NCI-H1417 treated with DMSO at 0.1 percent for 48 hours (cell line): ENCODE measurements around the gene DNAJA2.
"Not testable (repeated sequence)": the region's sequence is repeated elsewhere in the genome, so short reads cannot be mapped to it uniquely, and the experiment has no call there.

ENCODE experiments used
- DNase-seq: peaks from one replicate; lab custom pipeline; 2025; lab: John Stamatoyannopoulos, UW

DNAJA2 gene

DNA sequence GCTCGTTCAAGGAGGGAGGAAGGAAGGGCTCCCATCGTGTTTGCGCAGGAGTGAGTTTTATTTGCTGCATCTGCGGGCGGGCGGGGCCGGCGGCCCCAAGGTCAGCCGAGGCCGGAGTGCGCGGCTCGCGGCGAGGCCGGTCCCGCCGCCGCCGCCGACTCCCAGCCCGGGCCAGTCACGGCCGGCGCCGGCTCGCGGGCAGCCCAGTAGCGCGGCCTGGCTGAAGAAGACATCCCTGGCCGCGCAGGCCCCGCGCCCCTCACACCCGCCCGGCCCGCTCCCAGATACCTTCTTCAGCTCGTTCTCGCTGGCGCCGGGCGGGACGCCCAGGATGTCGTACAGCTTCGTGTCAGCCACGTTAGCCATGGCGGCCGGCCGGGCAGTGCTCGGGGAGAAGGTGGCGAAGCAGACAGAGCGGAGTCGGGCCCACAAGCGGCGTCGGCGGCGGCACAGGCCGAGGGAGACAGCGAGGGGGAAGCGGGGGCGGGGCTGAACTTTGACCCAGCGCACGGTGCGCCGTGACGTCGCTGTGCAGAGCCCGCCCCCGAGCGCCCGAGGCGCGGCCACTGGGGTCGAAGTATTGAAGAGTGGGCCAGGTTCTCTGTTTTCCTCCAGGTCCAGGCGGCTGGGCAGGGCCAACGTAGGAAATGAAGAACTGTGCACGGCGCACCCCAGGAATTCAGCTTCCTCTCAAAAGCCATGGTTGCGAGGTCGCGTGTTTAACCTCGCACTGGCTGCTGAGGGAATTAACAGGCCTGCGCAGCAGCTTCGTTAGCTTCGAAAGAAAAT, at the start of gene DNAJA2:
Gene DNAJA2, minus strand, starts transcription at position 468 of the 789 bp plus-strand sequence. Its CDS starts 102 bp downstream, at position 366.
- DNase-seq, result peak; percentile 63

DNA sequence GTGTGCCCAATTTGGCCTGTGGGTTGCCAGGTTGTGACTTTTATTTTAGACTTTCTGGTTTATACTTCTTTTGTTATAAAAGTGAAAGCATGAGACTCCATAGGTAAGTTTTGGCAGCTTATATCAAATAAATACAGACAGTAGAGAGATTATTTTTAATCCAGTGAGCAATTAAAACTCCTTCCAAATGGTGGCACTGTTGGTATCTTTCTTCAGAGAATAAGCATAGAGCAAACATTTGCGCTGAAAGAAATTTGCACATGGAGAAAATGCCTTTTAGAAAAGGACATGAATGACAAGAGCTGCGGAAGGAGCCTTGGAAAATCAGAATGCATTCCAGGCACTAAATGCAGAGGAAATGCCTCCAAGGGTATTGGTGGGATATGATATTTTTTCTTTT, 46.1 kb upstream of the DNAJA2 start:
- DNase-seq, result no peak

DNA sequence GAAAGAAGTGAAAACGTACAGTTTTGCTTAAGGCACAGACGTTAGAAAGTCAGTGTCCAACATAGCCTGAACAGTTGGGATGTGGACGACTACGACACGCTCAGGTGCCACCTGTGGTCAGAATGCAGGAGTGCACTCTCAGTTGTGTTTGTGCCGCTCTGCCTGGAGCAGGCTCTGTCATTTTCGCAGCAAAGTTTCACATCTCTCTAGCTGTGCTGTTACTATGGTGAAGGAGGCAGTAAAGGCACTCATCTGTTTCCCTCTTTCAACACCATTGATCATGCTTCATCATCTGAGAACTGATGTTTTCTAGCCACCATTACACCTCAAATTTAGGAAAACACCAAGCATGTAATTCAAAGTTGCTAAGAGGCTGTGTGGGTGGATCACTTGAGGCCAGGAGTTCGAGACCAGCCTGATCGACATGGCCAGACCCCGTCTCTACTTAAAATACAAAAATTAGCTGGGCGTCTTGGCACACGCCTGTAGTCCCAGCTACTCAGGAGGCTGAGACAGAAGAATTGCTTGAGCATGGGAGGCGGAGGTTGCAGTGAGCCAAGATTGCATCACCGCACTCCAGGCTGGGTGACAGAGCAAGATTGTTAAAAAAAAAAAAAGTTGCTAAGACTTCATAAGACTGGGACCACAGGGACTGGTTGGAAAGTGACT, 44.9 kb upstream of the DNAJA2 start:
- DNase-seq, result no peak

DNA sequence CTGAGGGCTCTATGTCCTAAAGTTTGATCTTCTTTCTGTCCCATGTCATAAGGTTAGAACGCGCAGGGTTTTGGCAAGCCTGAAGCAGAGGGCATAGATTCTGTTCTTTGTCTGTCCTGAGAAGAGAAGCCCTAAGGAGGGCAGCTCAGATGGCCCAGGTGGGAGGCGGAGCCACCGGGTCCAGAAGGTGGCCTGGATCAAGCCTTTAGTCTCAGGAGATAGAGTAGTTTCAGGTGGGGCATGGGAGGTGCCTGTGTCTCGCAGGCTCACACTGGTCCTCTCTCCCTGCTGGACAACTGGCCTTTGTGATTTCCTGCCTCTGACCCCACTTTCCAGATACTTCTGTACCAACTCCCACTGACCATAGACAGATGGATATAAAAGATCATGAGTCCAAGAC, 44.2 kb upstream of the DNAJA2 start:
- no peak for DNase-seq

DNA sequence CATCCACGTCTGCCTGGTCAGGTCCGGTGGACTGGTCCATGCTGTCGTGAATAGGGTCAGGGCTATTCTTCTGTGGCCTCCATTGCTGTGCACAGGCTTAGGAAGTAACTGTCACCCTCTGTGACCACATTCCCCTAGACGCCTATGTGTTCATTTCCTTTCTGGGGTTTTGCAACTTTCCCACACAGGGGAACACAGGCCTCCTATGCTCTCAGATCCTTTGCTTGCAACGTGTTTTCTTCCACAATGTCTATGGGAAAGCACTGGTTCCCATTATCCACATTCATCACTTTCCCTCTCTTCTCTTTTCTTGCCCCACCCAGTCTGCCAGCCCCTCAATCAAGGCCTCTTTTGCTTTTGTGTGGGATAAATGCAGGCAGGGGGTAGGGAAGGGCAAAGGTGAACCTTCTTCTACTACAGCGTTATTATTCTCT, 43.2 kb upstream of the DNAJA2 start:
- no peak for DNase-seq

DNA sequence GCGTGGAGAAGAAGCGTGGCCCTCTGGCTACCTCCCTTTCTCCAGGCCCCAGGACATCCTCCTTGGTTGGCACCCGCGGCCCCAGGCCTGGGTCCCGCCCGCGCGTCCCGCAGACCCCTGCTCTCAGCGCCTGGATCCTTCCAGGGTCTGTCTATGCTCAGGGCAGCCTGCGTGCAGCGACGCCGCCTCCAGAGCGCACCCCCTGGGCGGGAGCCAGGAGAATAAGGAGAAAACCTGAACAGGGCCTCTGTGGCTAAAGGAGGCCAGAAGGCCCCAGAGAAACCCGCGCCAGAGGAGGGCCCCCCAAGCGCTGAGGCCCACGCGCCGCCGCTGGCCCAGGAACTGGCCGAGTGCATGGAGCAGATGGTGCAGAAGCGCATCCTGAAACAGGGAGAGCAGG, 40.4 kb upstream of the DNAJA2 start:
- DNase-seq, result no peak

DNA sequence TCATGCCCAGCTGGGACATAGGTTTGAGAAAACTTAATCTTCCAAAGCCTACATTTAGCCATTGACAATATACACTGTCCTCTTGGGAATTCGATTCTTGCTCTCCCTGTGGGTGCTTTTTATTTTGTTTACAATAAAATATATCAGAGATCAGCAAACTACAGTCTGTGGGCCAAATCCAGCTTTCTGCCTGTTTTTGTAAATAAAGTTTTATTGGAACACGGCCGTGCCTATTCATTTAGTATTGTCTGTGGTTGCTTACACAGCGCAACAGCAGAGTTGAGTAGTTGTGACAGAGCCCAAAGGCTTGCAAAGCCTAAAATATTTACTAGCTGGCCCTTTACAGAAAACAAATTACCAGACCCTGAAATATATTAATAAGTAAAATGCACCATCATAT, 39.7 kb upstream of the DNAJA2 start:
- DNase-seq, result no peak

DNA sequence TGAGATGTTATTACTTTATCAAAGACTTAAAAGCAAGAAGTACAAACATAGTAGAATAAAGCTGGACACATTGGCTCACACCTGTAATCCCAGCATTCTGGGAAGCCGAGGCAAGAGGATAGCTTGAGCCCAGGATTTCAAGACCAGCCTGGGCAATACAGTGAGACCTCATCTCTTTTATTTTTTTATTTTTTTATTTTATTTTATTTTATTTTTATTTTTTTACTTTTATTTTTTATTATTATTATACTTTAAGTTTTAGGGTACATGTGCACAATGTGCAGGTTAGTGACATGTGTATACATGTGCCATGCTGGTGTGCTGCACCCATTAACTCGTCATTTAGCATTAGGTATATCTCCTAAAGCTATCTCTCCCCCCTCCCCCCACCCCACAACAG, 37.3 kb upstream of the DNAJA2 start:
- DNase-seq, result not testable (repeated sequence)

DNA sequence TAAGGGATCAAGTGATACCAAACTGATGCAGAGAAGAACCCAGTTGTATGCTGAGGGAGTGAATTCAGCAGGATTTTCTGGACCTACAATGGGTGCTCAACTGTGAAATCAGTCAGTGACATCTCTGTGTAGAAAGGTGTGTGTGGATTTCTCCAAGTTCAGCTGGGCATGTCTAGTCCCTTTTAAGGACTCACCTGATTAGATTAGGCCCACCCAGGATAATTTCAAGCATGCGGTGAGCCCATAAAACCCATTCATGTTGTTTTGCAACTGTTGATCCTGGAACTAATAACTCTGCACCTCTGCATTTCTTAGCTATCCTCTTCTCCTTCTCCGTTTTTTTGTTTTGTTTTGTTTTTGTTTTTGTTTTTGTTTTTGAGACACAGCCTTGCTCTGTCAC, 35.1 kb upstream of the DNAJA2 start:
- DNase-seq, result no peak

DNA sequence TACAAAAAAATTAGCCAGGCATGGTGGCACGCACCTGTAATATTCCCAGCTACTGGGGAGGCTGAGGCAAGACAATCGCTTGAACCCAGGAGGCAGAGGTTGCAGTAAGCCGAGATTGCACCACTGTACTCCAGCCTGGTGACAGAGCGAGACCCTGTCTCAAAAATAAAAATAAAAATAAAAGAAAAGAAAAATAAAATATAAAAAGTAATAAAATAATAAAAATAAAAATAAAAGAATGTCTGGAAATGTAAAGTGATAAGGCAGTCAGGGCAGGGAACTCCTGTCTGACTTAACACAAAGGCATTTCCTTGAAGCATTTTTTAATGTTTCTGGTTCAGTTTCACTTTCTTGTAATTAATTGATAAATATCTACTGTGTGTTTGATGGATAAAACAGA, 34.7 kb upstream of the DNAJA2 start:
- no peak for DNase-seq

DNA sequence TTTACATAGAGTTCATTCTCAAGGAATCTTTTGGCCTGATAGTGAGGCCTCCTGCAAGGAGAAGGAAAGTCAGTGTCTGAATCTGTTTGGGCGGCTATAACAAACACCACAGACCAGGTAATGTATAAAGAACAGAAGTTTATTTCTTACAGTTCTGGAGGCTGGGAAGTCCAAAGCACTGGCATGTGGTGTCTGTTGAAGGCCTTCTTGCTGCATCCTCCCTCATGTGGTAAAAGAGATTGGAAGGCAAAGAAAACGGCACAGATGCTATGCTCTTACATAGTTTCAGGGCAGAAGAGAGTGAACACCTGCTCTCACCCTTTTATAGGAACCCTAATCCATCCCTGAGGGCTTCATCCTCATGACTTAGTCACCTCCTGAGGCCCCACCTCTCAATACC, 31.2 kb upstream of the DNAJA2 start:
- no peak for DNase-seq

DNA sequence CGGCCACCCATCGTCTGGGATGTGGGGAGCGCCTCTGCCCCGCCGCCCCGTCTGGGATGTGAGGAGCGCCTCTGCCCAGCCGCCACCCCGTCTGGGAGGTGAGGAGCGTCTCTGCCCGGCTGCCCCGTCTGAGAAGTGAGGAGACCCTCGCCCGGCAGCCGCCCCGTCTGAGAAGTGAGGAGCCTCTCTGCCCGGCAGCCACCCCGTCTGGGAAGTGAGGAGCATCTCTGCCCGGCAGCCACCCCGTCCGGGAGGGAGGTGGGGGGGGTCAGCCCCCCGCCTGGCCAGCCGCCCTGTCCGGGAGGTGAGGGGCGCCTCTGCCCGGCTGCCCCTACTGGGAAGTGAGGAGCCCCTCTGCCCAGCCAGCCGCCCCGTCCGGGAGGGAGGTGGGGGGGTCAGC, 26.6 kb upstream of the DNAJA2 start:
- not testable (repeated sequence) for DNase-seq

DNA sequence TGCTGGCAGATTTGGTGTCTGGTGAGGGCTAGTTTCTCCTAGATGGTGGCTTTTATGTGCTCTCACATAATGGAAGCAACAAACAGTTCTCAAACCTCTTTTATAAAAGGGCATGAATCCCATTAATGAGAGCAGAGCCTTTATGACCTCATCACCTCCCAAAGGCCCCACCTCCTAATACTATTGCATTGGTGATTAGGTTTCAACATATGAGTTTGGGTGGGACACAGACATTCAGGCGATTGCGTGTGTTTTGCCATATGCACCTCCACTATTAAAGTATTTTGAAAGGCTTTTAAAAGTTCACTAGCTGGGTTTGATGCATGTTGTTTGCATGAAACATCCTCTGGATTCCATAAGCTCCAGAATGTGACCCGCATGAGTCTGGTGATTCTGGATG, 24.4 kb upstream of the DNAJA2 start:
- no peak for DNase-seq

DNA sequence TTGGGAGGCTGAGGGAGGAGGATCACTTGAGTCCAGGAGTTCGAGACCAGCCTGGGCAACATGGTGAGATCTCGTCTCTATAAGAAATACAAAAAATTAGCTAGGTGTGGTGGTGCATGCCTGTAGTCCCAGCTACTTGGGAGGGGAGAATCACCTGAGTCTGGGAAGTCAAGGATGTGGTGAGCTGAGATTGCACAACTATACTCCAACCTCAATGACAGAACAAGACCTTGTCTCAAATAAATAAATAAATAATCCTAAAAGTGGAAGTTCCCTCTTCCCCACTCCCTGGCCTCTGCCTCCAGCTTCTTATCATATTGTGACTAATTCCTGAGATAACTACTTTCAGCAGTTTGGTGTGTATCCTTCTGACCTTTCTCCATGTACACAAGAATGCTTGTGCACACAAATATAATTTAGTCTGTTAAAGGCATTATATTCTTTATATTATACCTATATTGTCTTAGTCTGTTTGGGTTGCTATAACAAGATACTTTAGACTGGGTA, 23.5 kb upstream of the DNAJA2 start:
- DNase-seq, result no peak

DNA sequence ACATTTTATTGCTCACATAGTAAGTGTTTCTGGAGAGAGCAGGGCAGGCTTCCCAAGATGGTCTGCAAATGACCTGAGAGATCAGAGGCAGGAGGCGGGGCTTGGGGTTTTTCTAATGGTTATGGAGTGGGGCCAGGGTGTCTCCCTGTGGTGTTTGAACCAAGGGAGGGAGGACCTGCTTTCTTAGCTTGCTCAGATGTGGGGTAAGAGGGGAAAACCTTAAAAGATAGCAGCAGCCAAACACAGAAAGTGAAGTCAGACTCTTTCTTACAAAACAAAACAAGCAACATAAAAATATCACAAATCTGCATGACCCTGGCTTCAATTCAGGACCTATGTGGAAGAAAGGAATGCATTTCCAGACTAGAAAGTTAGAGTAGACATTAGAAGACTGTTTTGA, 22.9 kb upstream of the DNAJA2 start:
- DNase-seq, result no peak

DNA sequence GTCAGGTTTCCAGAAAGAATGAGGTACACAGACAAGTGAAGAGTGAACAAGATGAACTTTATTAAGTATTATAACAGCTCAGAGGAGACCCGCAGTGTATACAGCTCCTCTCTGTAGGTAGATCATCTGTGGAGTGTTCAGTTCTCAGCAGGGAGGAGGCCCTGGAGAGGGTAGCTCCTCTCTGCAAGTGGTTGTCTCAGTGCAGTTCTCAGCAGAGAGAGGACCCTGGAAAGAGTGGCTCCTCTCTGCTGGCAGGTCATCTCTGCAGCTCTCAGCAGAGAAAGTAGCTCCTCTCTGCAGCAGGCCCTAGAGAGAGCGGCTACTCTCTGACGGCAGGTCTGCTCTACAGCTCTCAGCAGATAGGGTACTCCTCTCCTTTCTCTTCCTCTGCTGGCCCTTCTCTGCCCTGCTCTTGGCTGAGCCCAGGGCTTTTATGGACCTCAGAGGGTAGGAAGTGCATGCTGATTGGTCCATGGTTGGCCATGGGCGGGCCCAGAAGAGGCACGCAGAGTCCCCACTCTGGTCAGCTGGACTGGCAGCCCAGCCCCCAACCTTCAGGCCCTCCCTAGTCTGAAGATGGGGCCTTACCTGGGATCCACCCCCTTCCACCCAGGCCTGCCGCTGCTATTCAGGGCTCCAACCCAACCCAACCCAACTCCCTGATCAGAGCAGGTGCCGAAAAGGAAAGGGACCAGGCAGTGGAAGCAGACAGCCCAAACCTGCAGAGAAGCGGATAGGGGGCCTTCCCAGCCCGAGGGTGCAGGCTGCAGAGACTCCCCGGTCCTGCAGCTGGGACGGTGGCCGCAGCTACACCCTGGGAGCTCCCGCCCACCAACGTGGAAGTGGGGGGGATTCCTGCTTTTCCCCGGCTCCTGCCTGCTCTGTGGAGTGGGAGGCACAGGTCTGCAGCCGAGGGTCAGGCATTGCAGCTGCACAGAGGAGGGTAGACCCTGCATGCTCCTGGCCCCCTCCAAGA, 18.5 kb upstream of the DNAJA2 start:
- no peak for DNase-seq

DNA sequence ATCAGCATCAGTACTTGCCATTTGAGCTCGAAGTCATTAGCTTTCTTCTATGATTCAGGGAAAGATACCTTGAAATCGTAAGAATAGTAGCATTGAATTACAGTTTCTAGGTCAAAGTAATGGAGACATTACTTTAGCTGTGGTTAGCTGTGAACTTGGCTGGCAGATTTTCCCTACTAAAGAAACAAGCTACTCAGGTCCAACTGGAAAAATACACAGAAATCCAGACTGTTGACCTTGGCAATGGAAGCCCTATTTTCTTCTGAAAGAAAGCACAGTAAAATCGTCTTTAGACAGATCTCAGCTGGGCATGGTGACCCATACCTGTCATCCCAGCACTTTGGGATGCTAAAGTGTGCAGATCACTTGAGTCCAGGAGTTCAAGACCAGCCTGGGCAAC, 13.4 kb upstream of the DNAJA2 start:
- DNase-seq, result no peak

DNA sequence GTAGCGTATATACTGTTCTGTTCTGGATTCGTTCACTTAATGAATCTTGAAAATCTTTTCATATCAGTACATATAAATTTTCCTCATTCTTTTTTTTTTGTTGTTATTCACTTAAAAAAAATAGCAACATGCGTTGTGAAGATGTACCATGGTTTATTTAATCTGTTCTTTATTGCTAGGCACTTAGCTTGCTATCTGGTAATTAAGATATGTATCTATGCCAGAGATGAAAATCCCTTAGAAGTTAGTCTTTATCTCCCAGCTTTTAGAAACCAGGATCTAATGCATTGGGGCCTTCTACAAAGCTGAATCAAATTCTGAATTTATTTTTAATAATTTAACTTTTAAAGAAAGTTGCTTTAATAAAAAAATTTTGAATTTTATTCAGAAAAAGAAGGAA, 13.0 kb upstream of the DNAJA2 start:
- DNase-seq, result no peak

DNA sequence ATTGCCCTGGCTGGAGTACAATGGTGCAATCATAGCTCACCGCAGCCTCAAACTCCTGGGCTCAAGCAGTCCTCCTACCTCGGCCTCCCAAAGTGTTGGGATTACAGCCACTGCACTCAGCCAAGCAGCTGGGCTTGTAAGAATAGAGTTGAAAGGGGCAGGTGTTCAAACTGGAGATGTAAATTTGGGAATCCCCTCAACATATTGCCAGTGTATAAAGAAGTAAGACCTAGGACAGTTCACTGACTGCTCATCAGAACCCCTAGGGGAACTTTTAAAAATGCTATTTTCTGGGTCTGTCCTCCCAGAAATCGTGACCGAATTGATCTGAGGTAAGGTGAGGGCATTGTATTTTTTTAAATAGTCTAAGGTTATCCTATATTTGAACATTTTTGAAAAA, 8.9 kb upstream of the DNAJA2 start:
- DNase-seq, result no peak

DNA sequence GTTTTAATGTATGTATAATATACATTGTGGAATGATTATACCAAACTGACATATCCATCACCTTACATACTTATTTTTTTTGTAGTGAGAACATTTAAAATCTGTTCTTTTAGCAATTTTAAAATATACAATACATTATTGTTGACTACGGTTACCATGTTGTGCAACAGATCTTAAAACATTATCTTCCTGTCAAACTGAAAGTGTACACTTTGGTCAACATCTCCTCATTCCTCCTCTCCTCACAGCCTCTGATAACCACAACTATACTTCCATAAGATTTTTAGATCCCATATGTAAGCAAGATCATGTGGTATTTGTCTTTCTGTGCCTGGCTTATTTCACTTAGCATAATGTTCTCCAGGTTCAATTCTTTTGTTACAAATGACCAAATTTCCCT, 7.5 kb upstream of the DNAJA2 start:
- DNase-seq, result no peak

DNA sequence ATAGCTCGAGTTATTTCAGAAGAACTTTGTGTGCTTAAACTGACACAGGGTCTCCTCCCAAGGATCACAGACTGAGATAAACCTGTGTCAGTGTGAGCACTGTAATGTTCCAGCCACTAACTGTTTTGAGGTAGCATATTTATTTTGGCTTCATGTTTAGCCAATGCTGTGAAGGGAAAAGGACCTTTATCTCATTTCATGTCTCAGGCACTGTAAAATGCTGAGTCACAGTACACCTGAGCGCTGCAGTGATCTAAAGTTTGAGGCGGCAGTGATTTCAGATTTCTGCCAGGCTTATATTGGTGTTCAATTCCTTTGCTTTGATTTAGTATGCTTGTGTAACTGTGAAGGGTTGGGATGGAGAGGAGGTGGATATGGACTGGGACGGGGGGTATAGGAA, 3.1 kb upstream of the DNAJA2 start:
- DNase-seq, result no peak

DNA sequence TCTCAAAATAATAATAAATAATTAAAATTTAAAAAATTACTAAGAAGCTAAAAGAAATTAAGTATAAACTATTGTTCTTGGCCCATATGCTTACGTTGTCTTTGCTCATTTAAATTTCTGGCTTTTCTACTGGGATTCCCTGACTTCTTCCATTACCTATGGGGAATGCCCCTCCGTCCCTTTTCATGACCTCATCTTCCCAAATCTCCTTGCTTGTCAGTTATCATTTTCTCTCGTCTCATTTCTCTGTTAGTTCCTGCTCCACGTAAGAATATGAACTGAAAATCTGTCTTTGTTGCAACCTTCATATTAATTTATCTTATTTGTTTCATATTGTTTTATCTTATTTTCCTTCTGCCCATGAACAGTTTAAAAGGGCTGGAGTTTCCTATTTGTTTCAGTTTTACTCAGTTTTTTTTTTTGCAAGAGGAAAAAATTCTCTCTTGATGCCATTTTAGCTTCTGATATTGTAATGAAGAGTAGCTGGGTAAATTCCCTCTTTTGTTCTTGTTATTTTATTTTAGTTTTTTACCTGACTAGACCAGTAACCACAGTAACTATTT, 2.5 kb upstream of the DNAJA2 start:
- DNase-seq, result no peak
